ENCODE measurements around the gene OR2L13. TPM values are rescaled to one million over a fixed set of nuclear protein-coding genes. Genes with fewer than 3 reads are reported as not detected.
"Not testable (repeated sequence)": the region's sequence is repeated elsewhere in the genome, so short reads cannot be mapped to it uniquely, and the experiment has no call there.

Gene OR2L13
- total RNA-seq, 4 donors from 2014 or later, result not detected

DNA sequence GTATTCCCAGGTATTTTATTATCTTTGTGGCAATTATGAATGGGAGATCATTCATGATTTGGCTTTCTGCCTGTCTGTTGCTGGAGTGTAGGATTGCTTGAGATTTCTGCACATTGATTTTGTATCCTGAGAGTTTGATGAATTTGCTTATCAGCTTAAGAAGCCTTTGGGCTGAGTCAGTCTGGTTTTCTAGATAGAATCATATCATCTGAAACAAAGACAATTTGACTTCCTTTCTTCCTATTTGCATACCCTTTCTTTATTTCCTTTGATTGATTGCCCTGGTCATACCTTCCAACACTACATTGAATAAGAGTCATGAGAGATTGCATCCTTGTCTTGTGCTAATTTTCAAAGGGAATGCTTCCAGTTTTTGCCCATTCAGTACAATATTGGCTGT, 40.3 kb upstream of the OR2L13 start:
- in situ Hi-C loops (cut with MboI; ENCODE audit: low pct_ligation_motif_present in 1 of 4, low pct_unique_long_range_greater_than_20kb in 1 of 4, low sequenced_read_pairs in 3 of 4), result no loop called here
- DNase-seq, result no peak
- peaks cover 0 to 6% of the 10 kb centered on the region in 2 donors for H3K9me3 ChIP-seq

GRCh38 chr1:248055261-248055660, 39.7 kb upstream of the OR2L13 start:
- 70% methylated on average over 2 of the region's 2 CpGs; no CpG with 5 or more reads in 1 of the 2 donors for WGBS, 2 donors (ENCODE audit: low coverage in 1 of 2)
- H3K27ac ChIP-seq, result no peak overlapping the region
- H3K4me1 ChIP-seq, result no peaks in the 10 kb centered on the region
- peaks cover 0 to 6% of the 10 kb centered on the region in 2 donors for H3K9me3 ChIP-seq
- intact Hi-C loops (cut with DNase I; ENCODE audit: low total_unique reads), result no loop called here
- TF ChIP-seq POLR2A (IDR thresholded peaks at IDR 0.05) (no peak), POLR2AphosphoS5 (IDR thresholded peaks at IDR 0.05) (no peak), EP300 (IDR thresholded peaks at IDR 0.05; ENCODE audit: low read depth) (no peak)
- TF ChIP-seq, protein P1, sequence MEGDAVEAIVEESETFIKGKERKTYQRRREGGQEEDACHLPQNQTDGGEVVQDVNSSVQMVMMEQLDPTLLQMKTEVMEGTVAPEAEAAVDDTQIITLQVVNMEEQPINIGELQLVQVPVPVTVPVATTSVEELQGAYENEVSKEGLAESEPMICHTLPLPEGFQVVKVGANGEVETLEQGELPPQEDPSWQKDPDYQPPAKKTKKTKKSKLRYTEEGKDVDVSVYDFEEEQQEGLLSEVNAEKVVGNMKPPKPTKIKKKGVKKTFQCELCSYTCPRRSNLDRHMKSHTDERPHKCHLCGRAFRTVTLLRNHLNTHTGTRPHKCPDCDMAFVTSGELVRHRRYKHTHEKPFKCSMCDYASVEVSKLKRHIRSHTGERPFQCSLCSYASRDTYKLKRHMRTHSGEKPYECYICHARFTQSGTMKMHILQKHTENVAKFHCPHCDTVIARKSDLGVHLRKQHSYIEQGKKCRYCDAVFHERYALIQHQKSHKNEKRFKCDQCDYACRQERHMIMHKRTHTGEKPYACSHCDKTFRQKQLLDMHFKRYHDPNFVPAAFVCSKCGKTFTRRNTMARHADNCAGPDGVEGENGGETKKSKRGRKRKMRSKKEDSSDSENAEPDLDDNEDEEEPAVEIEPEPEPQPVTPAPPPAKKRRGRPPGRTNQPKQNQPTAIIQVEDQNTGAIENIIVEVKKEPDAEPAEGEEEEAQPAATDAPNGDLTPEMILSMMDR (IDR thresholded peaks at IDR 0.05), result no peak
- H3K27me3 ChIP-seq, result no peaks in the 10 kb centered on the region
- no peak for DNase-seq
- no peak overlapping the region for H3K4me3 ChIP-seq
- in situ Hi-C loops (cut with MboI; ENCODE audit: low pct_ligation_motif_present in 1 of 4, low pct_unique_long_range_greater_than_20kb in 1 of 4, low sequenced_read_pairs in 3 of 4), result no loop called here
- H3K36me3 ChIP-seq, result no peaks in the 10 kb centered on the region

More for the DNA sequence above, 40.3 kb upstream of the OR2L13 start:
- Histone ChIP-seq H3K4me3 (no peak overlapping the region), H3K27ac (no peak overlapping the region), H3K27me3 (no peaks in the 10 kb centered on the region), H3K36me3 (no peaks in the 10 kb centered on the region), H3K4me1 (no peaks in the 10 kb centered on the region)
- TF ChIP-seq POLR2AphosphoS5 (IDR thresholded peaks at IDR 0.05), result no peak
- no peak for TF ChIP-seq POLR2A (IDR thresholded peaks at IDR 0.05)
- no peak for TF ChIP-seq EP300 (IDR thresholded peaks at IDR 0.05; ENCODE audit: low read depth)
- TF ChIP-seq, protein P1 (IDR thresholded peaks at IDR 0.05), result no peak
- intact Hi-C loops (cut with DNase I; ENCODE audit: low total_unique reads), result no loop called here

- intact Hi-C loops (cut with DNase I; ENCODE audit: low total_unique reads) (no loop called here), in situ Hi-C loops (cut with MboI; ENCODE audit: low pct_ligation_motif_present in 1 of 4, low pct_unique_long_range_greater_than_20kb in 1 of 4, low sequenced_read_pairs in 3 of 4) (no loop called here)
- Histone ChIP-seq H3K36me3 (no peaks in the 10 kb centered on the region), H3K27me3 (no peaks in the 10 kb centered on the region), H3K27ac (no peak overlapping the region), H3K4me3 (no peak overlapping the region), H3K4me1 (no peaks in the 10 kb centered on the region), H3K9me3 (no peaks in the 10 kb centered on the region)
- TF ChIP-seq EP300 (IDR thresholded peaks at IDR 0.05; ENCODE audit: low read depth) (no peak), POLR2AphosphoS5 (IDR thresholded peaks at IDR 0.05) (no peak), POLR2A (IDR thresholded peaks at IDR 0.05) (no peak)
- TF ChIP-seq, protein P1 (IDR thresholded peaks at IDR 0.05), result no peak
- DNase-seq, result no peak
- 67 to 81% methylated on average over 2 of the region's 2 CpGs for WGBS, 2 donors (ENCODE audit: low coverage in 1 of 2)
Measured at GRCh38 chr1:248065071-248065470, 29.9 kb upstream of the OR2L13 start.

- intact Hi-C loops (cut with DNase I; ENCODE audit: low total_unique reads) (no loop called here), in situ Hi-C loops (cut with MboI; ENCODE audit: low pct_ligation_motif_present in 1 of 4, low pct_unique_long_range_greater_than_20kb in 1 of 4, low sequenced_read_pairs in 3 of 4) (no loop called here)
- Histone ChIP-seq H3K36me3 (no peaks in the 10 kb centered on the region), H3K4me1 (no peaks in the 10 kb centered on the region), H3K27ac (no peak overlapping the region), H3K27me3 (no peaks in the 10 kb centered on the region), H3K9me3 (no peaks in the 10 kb centered on the region), H3K4me3 (no peak overlapping the region)
- DNase-seq, result no peak
- 93% methylated on average over 3 of the region's 3 CpGs; no CpG with 5 or more reads in 1 of the 2 donors for WGBS, 2 donors (ENCODE audit: low coverage in 1 of 2)
- TF ChIP-seq EP300 (IDR thresholded peaks at IDR 0.05; ENCODE audit: low read depth) (no peak), POLR2A (IDR thresholded peaks at IDR 0.05) (no peak), POLR2AphosphoS5 (IDR thresholded peaks at IDR 0.05) (no peak)
- TF ChIP-seq, protein P1 (IDR thresholded peaks at IDR 0.05), result no peak
Measured at GRCh38 chr1:248065604-248066003, 29.4 kb upstream of the OR2L13 start.

GRCh38 chr1:248083864-248084263, 11.1 kb upstream of the OR2L13 start:
- H3K4me1 ChIP-seq; H3K27me3 ChIP-seq; H3K36me3 ChIP-seq; in situ Hi-C loops (cut with MboI; ENCODE audit: low pct_ligation_motif_present in 1 of 4, low pct_unique_long_range_greater_than_20kb in 1 of 4, low sequenced_read_pairs in 3 of 4); H3K27ac ChIP-seq; H3K4me3 ChIP-seq; H3K9me3 ChIP-seq; DNase-seq: not testable (repeated sequence)
- WGBS, 2 donors (ENCODE audit: low coverage in 1 of 2), result 87% methylated on average over 13 of the region's 17 CpGs; no CpG with 5 or more reads in 1 of the 2 donors
- intact Hi-C loops (cut with DNase I; ENCODE audit: low total_unique reads), result loop anchor here (2.0 kb wide), 1 partner anchor 19 kb away; no protein-coding TSS in a partner anchor
